Thymus (tissue), 11 donors: ENCODE results near the gene ACAD9. TPM values are rescaled to one million over a fixed set of nuclear protein-coding genes. Genes with fewer than 3 reads are reported as not detected.
A peak's percentile ranks its signal among the peaks of the same experiment; 100 is the strongest.

ENCODE experiments used
- DNase-seq, 9 donors: peaks; one replicate each; pipeline ENCODE4 v3.0.0-alpha.2; 2013; ENCODE audit warnings: low spot score in 9 of 9, low read depth in 6 of 9, missing footprints in 1 of 9
- H3K27ac ChIP-seq, 2 donors: one replicate each; pipeline ENCODE4 v1.5.1; 2013; ENCODE audit warnings: control low read depth in 1 of 2, low read depth in 1 of 2, low read length in 1 of 2, mild to moderate bottlenecking in 1 of 2, moderate library complexity in 1 of 2
- H3K27me3 ChIP-seq, 2 donors: one replicate each; pipeline ENCODE4 v1.5.1; 2013; ENCODE audit warnings: low read length in 1 of 2; ENCODE audit not compliant: control insufficient read depth in 2 of 2, insufficient read depth in 1 of 2
- H3K36me3 ChIP-seq, 2 donors: one replicate each; pipeline ENCODE4 v1.5.1; 2013; ENCODE audit warnings: low read length in 1 of 2, mild to moderate bottlenecking in 1 of 2, moderate library complexity in 1 of 2; ENCODE audit not compliant: control insufficient read depth in 2 of 2, insufficient read depth in 2 of 2
- H3K4me1 ChIP-seq, 2 donors: one replicate each; pipeline ENCODE4 v1.5.1; 2013; ENCODE audit warnings: low read length in 2 of 2; ENCODE audit not compliant: control insufficient read depth in 2 of 2, insufficient read depth in 2 of 2
- H3K4me3 ChIP-seq, 2 donors: one replicate each; pipeline ENCODE4 v1.5.1; 2013; ENCODE audit warnings: low read length in 2 of 2, control low read depth in 1 of 2, mild to moderate bottlenecking in 1 of 2
- H3K9me3 ChIP-seq, 2 donors: one replicate each; pipeline ENCODE4 v1.5.1; 2013; ENCODE audit warnings: low read length in 1 of 2, mild to moderate bottlenecking in 1 of 2; ENCODE audit not compliant: control insufficient read depth in 2 of 2, insufficient read depth in 1 of 2
- whole genome bisulfite sequencing: extraction: QIAGEN DNeasy Blood & Tissue Kit; methylation state at CpG from one replicate; pipeline ENCODE4 v1.1.7; 2013; 5-methylcytosine and 5-hydroxymethylcytosine counted together
- polyA plus RNA-seq: library from polyadenylated mRNA; stranded (reverse); fragments of 200-250 nt; gene quantifications from one replicate; pipeline ENCODE4 v1.2.3, GENCODE V29; 2013
- total RNA-seq: library from RNA; stranded (reverse); fragments of 120-200 nt; gene quantifications from one replicate; pipeline ENCODE4 v1.2.4, GENCODE V29; 2013
- donor health status: healthy.

Gene ACAD9
- total and polyA plus RNA-seq, 2 donors = 23.8 to 25.4 TPM

- 87% methylated on average over 4 of the region's 4 CpGs for WGBS
- no peak overlapping the region for H3K4me3 ChIP-seq
- no peak overlapping the region for H3K27ac ChIP-seq
- DNase-seq = peak in 1 of 9 donors; percentile 32
- H3K36me3 ChIP-seq = no peaks in the 10 kb centered on the region
- peaks cover 0 to 18% of the 10 kb centered on the region in 2 donors for H3K4me1 ChIP-seq
- no peaks in the 10 kb centered on the region for H3K27me3 ChIP-seq
- no peaks in the 10 kb centered on the region for H3K9me3 ChIP-seq
These were observed 12.0 kb upstream of the ACAD9 start for GRCh38 chr3:128867200-128868125.

GRCh38 chr3:128870347-128870746 lies 9.1 kb upstream of the ACAD9 start:
- Histone ChIP-seq H3K27me3 (no peaks in the 10 kb centered on the region), H3K4me1 (peaks cover 0 to 11% of the 10 kb centered on the region in 2 donors), H3K9me3 (no peaks in the 10 kb centered on the region), H3K27ac (no peak overlapping the region), H3K36me3 (no peaks in the 10 kb centered on the region), H3K4me3 (no peak overlapping the region)
- no peak for DNase-seq
- WGBS = over 99% methylated on average over 4 of the region's 4 CpGs

DNA sequence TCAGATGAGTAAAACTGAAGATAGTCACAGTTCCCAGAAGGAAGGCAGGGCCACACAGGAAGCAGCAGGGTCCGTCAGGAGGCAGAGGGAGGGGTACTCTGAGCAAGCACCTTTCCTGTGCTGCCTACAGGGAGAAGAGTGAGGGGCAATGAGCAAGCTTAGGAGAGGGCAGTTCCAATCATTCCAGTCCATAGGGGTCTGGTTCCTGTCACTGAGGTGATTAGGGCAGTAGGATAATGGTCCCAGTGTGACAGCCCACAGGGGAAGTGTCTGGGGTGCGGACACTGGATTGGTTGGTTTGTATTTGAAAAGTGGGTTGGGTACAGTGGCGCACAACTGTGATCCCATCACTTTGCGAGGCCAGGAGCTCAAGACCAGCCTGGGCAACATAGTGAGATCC lies 7.1 kb upstream of the ACAD9 start:
- Histone ChIP-seq H3K27ac (no peak overlapping the region), H3K9me3 (no peaks in the 10 kb centered on the region), H3K36me3 (no peaks in the 10 kb centered on the region), H3K4me1 (peaks cover 4 to 12% of the 10 kb centered on the region in 2 donors), H3K27me3 (no peaks in the 10 kb centered on the region), H3K4me3 (no peak overlapping the region)
- no peak for DNase-seq
- WGBS = 90% methylated on average over 4 of the region's 4 CpGs

DNA sequence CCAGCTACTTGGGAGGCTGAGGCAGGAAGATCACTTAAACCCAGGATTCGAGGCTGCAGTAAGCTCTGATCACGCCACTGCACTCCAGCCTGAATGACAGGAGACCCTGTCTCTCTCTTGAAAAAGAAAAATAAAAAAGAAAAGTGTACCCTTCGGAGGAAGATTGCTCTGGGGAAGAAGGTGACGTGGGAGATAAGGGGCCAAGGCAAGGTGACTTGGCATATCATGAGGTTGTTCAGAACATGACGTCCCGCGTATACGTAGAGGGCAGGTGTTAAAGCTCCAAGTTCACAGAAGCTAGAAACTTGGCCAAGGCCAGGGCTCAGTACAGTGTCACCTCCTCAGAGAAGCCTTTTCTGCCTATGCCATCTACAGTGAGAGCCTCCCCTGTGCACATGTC lies 6.7 kb upstream of the ACAD9 start:
- Histone ChIP-seq H3K9me3 (no peaks in the 10 kb centered on the region), H3K27ac (no peak overlapping the region), H3K36me3 (no peaks in the 10 kb centered on the region), H3K27me3 (no peaks in the 10 kb centered on the region), H3K4me3 (no peak overlapping the region), H3K4me1 (peaks cover 7 to 11% of the 10 kb centered on the region in 2 donors)
- no peak for DNase-seq
- WGBS = 97% methylated on average over 8 of the region's 8 CpGs

DNA sequence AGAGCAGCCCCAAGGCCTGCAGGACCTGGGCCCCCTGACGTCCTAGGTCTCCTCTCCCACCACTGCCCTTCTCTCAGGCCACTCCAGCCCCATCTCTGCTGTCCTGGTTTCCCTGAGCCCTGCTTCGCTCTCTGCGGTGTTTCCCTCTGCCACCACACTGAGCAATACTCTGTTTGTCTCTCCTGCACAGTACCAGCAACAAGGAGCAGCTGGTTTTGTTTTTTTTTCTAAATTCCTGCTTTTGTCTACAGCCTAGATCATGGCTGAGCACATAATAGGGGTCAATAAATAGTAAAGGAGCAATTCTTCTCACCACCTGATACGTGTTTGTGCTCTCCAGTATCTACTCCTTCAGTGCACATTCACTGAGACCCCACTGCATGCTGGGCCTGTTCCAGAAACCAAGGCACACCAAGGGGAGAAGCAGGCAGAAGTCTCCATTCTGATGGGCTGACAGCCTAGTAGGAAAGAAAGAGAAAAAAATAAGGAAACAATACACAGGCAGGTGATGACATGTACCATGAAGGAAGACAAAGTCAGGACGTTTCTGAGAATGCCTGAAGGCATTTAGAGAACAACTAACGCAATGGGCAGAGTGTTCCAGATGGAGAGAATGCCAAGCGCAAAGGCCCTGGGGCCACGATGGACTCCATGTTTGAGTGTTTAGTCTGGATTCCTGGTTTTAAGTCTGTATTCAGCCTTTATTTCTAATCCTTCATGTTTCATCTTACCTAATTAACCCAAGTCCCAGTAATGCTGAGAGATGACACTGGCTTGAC lies 6.0 kb upstream of the ACAD9 start:
- Histone ChIP-seq H3K9me3 (no peaks in the 10 kb centered on the region), H3K27ac (no peak overlapping the region), H3K4me1 (peaks cover 13 to 18% of the 10 kb centered on the region in 2 donors), H3K36me3 (no peaks in the 10 kb centered on the region), H3K4me3 (no peak overlapping the region), H3K27me3 (no peaks in the 10 kb centered on the region)
- no peak for DNase-seq
- WGBS = 84% methylated on average over 8 of the region's 8 CpGs

DNA sequence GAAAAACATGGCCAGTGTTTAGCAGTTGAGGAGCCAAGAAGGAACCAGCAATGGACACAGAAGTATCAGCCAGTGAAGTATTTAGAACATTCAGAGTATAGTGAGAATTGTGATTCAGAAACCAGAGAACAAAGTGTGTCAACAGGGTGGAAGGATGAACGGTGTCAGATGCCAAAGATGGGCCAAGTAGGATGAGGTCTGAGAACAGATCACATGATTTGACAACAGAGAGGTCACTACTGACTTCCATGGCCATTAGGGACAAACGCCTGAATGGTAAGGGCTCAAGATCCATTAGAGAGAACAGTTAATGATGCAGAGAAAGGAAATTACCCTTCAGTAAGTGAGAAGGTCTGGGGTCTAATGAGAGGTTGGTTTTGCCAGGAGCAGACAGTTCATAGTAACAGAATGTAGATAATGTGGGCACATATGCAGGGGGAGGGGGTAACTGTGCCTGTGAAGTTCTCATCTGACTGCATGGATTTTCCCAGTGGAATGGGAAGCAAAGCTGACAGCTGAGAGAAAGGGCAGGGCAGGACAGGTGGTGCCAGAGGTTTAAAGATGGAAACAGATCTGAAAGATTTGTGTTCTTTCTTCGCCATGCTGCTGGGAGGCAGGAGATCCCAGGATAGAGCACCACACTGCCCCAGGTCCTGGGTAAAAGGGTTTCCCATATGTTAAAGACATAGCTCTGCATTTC lies 4.8 kb upstream of the ACAD9 start:
- H3K27me3 ChIP-seq = no peaks in the 10 kb centered on the region
- no peak overlapping the region for H3K27ac ChIP-seq
- no peak for DNase-seq
- H3K9me3 ChIP-seq = no peaks in the 10 kb centered on the region
- no peaks in the 10 kb centered on the region for H3K36me3 ChIP-seq
- H3K4me3 ChIP-seq = no peak overlapping the region
- H3K4me1 ChIP-seq = peaks cover 15 to 22% of the 10 kb centered on the region in 2 donors
- WGBS = 85% methylated on average over 3 of the region's 3 CpGs

- Histone ChIP-seq H3K27ac (no peak overlapping the region), H3K27me3 (no peaks in the 10 kb centered on the region), H3K4me3 (no peak overlapping the region), H3K4me1 (peaks cover 21 to 32% of the 10 kb centered on the region in 2 donors), H3K9me3 (no peaks in the 10 kb centered on the region), H3K36me3 (no peaks in the 10 kb centered on the region)
- peak; percentile 39 to 87 (median 65) for DNase-seq
- WGBS = 50% methylated on average over 12 of the region's 12 CpGs
These were observed 3.8 kb upstream of the ACAD9 start for GRCh38 chr3:128875556-128876120.

- peaks cover 0 to 5% of the 10 kb centered on the region in 2 donors for H3K36me3 ChIP-seq
- H3K9me3 ChIP-seq = no peaks in the 10 kb centered on the region
- no peaks in the 10 kb centered on the region for H3K27me3 ChIP-seq
- H3K4me3 ChIP-seq = peak overlapping the region in 1 of 2 donors; percentile 82
- peak overlapping the region; percentile 83 to 88 for H3K27ac ChIP-seq
- DNase-seq = no peak
- 93% methylated on average over 7 of the region's 7 CpGs for WGBS
- H3K4me1 ChIP-seq = peaks cover 21 to 38% of the 10 kb centered on the region in 2 donors
These were observed 1.4 kb upstream of the ACAD9 start for GRCh38 chr3:128878011-128878457.
